Endothelial cell of umbilical vein (primary cell): ENCODE measurements around the gene SLC51B. TPM values are rescaled to one million over a fixed set of nuclear protein-coding genes. Genes with fewer than 3 reads are reported as not detected.

Experiments
- Bru-seq: library from RNA; stranded (reverse); fragments of 400-500 nt; gene quantifications from one replicate; lab custom pipeline; 2021; lab: Mats Ljungman, UMichigan
- BruChase-seq, 2 experiments: library from RNA; stranded (reverse); fragments of 400-500 nt; gene quantifications; one replicate each; lab custom pipeline; 2021; lab: Mats Ljungman, UMichigan
- BruUV-seq: library from RNA; stranded (reverse); fragments of 400-500 nt; replicated peaks from 2 replicates; lab custom pipeline; 2021; lab: Mats Ljungman, UMichigan
- CTCF ChIA-PET: fragments of 300-600, 350-600 bp; sonication (Branson Sonifier 250); formaldehyde crosslinking; loops from one replicate; lab custom pipeline; 2021; ENCODE audit warnings: antibody characterized with exemption, inconsistent platforms; lab: Charles Lee
- POLR2A ChIA-PET: fragments of 300-600, 350-600 bp; sonication (Branson Sonifier 250); formaldehyde crosslinking; loops from one replicate; lab custom pipeline; 2021; ENCODE audit warnings: antibody characterized with exemption, inconsistent platforms; lab: Charles Lee
- DNase-seq: peaks from one replicate; pipeline ENCODE4 v3.0.0-alpha.2; 2011; ENCODE audit warnings: low read depth, low spot score
- FAIRE-seq: peaks from 2 replicates; lab custom pipeline; 2011; peaks lifted over from hg19 to GRCh38; lab: Jason Lieb, UNC
- H2AFZ ChIP-seq: 2 replicates; pipeline ENCODE4 v1.6.0; 2012; ENCODE audit warnings: low read depth, low read length, control low read depth, inconsistent platforms
- H3K27ac ChIP-seq: 2 replicates; pipeline ENCODE4 v1.5.1; 2011; ENCODE audit warnings: low read depth, mild to moderate bottlenecking, control low read depth, low read length, moderate library complexity; ENCODE audit not compliant: insufficient read depth
- H3K27me3 ChIP-seq, 2 experiments: 2 replicates each; pipeline versions ENCODE4 v1.6.0 to v1.6.1; 2011; ENCODE audit warnings: low read length in 2 of 2, mixed read lengths in 1 of 2; ENCODE audit not compliant: control insufficient read depth in 2 of 2, insufficient read depth in 2 of 2
- H3K36me3 ChIP-seq, 2 experiments: 2 replicates in 1 of 2; 3 replicates in 1 of 2; pipeline ENCODE4 v1.5.1; 2011; ENCODE audit warnings: low read length in 2 of 2, mild to moderate bottlenecking in 1 of 2, moderate library complexity in 1 of 2; ENCODE audit not compliant: control insufficient read depth in 2 of 2, insufficient read depth in 2 of 2; ENCODE audit errors: extremely low read depth in 1 of 2
- H3K4me1 ChIP-seq: 3 replicates; pipeline ENCODE4 v1.5.1; 2011; ENCODE audit warnings: mild to moderate bottlenecking, low read length; ENCODE audit not compliant: control insufficient read depth, insufficient read depth; ENCODE audit errors: extremely low read depth
- H3K4me2 ChIP-seq: 2 replicates; pipeline ENCODE4 v1.6.1; 2011; ENCODE audit warnings: low read length, control low read depth, mixed read lengths; ENCODE audit not compliant: insufficient read depth
- H3K4me3 ChIP-seq, 3 experiments: fragments of 200-600 bp in 1 of 3; sonication (generic), shearing (Covaris generic) in 1 of 3; replicated peaks in 1 of 3; 2 replicates each; pipeline ENCODE4 v1.5.1; 2011 to 2016; ENCODE audit warnings: control low read depth in 3 of 3, low read length in 3 of 3, mild to moderate bottlenecking in 2 of 3, inconsistent platforms in 1 of 3, low read depth in 1 of 3, moderate library complexity in 1 of 3; ENCODE audit not compliant: insufficient read depth in 1 of 3
- H3K79me2 ChIP-seq: 2 replicates; pipeline ENCODE4 v1.6.0; 2012; ENCODE audit warnings: low read length, inconsistent platforms; ENCODE audit not compliant: control insufficient read depth, insufficient read depth
- H3K9ac ChIP-seq: replicated peaks from 2 replicates; pipeline ENCODE3; 2011; ENCODE audit warnings: low read length, control low read depth; ENCODE audit not compliant: insufficient read depth; ENCODE audit errors: extremely low read depth
- H3K9me1 ChIP-seq: replicated peaks from 3 replicates; pipeline ENCODE4 v1.6.0; 2011; ENCODE audit warnings: mild to moderate bottlenecking, low read length; ENCODE audit not compliant: control insufficient read depth, insufficient read depth; ENCODE audit errors: extremely low read depth
- H3K9me3 ChIP-seq: replicated peaks from 2 replicates; pipeline ENCODE4 v1.5.1; 2012; ENCODE audit warnings: low read length, inconsistent platforms; ENCODE audit not compliant: control insufficient read depth, insufficient read depth
- H4K20me1 ChIP-seq: replicated peaks from 2 replicates; pipeline ENCODE3; 2011; ENCODE audit warnings: mild to moderate bottlenecking, low read length; ENCODE audit not compliant: control insufficient read depth, insufficient read depth; ENCODE audit errors: extremely low read depth
- EZH2 ChIP-seq: IDR thresholded peaks from 2 replicates; pipeline ENCODE4 v1.6.1; 2012; ENCODE audit warnings: borderline replicate concordance, low read depth, mild to moderate bottlenecking, moderate library complexity, low read length, inconsistent platforms; ENCODE audit not compliant: severe bottlenecking
- FOS ChIP-seq: IDR thresholded peaks from 2 replicates; pipeline ENCODE4 v1.6.1; 2011; ENCODE audit warnings: mild to moderate bottlenecking, low read length, moderate library complexity, borderline replicate concordance; ENCODE audit not compliant: insufficient read depth
- GATA2 ChIP-seq: IDR thresholded peaks from 2 replicates; pipeline ENCODE4 v1.7.0; 2011; ENCODE audit warnings: low read depth, mild to moderate bottlenecking, moderate library complexity, mixed read lengths, low read length; ENCODE audit not compliant: insufficient read length, insufficient read depth
- MAX ChIP-seq: IDR thresholded peaks from 2 replicates; pipeline ENCODE4 v1.6.1; 2011; ENCODE audit not compliant: insufficient read depth, insufficient read length
- POLR2A ChIP-seq: IDR thresholded peaks from 2 replicates; pipeline ENCODE4 v1.6.1; 2012; ENCODE audit warnings: low read depth, mild to moderate bottlenecking, control low read depth, low read length
- POLR2AphosphoS5 ChIP-seq: IDR thresholded peaks from 2 replicates; pipeline ENCODE4 v1.6.1; 2012; ENCODE audit warnings: low read depth, mild to moderate bottlenecking, control low read depth, low read length, moderate library complexity; ENCODE audit not compliant: insufficient read depth
- dilution Hi-C: fragments of 300-500 bp; cut with MboI; formaldehyde crosslinking; loops from one replicate; pipeline ENCODE4 v1.15.0; 2019; ENCODE audit warnings: low sequenced_read_pairs; ENCODE audit not compliant: extremely low pct_ligation_motif_present
- intact Hi-C: fragments of 100-400 bp; cut with micrococcal nuclease; formaldehyde crosslinking; loops from one replicate; pipeline ENCODE4 v1.10.0; 2022
- long read RNA-seq: library from polyadenylated mRNA; stranded (forward); transcript quantifications from one replicate; pipeline ENCODE4 v2.0.0, GENCODE V29; 2021
- polyA minus RNA-seq, 3 experiments: library from RNA; depleted of rRNA, polyadenylated mRNA; stranded (reverse); fragments of >200 nt; gene quantifications; 1 replicate in 1 of 3; 2 replicates in 2 of 3; pipeline ENCODE4 v1.2.3, GENCODE V29; 2011
- polyA plus RNA-seq, 4 experiments: library from polyadenylated mRNA; depleted of rRNA in 3 of 4; stranded (reverse) in 3 of 4; unstranded in 1 of 4; fragments of >200 nt; gene quantifications; 2 replicates each; pipeline versions ENCODE4 v1.2.1 to v1.2.3, GENCODE V29; 2011 to 2012; ENCODE audit warnings: missing spikeins in 1 of 4
- total RNA-seq: library from RNA; stranded (reverse); gene quantifications from 2 replicates; pipeline ENCODE4 v1.2.3, GENCODE V29; 2021

SLC51B gene
- total RNA-seq, result not detected in 2 replicates
- not detected in 2 replicates for polyA plus RNA-seq
- polyA plus RNA-seq (2011; cell fraction: cytosol; rRNA removed), result not detected in 2 replicates
- polyA plus RNA-seq (2011; cell fraction: nucleus; rRNA removed), result not detected in 2 replicates
- not detected in 2 replicates for polyA plus RNA-seq (2012)
- polyA minus RNA-seq, result not detected in 2 replicates
- polyA minus RNA-seq (2011; cell fraction: cytosol; rRNA and poly(A)+ RNA removed), result not detected
- polyA minus RNA-seq (2011; cell fraction: nucleus; rRNA and poly(A)+ RNA removed), result not detected in 2 replicates
- Bru-seq, nascent RNA, result not detected
- BruChase-seq, experiment 1, labeled RNA remaining after a 6-hour chase, result not detected
- BruChase-seq, experiment 2, labeled RNA remaining after a 2-hour chase, result not detected
- long read RNA-seq, result 0 reads

DNA sequence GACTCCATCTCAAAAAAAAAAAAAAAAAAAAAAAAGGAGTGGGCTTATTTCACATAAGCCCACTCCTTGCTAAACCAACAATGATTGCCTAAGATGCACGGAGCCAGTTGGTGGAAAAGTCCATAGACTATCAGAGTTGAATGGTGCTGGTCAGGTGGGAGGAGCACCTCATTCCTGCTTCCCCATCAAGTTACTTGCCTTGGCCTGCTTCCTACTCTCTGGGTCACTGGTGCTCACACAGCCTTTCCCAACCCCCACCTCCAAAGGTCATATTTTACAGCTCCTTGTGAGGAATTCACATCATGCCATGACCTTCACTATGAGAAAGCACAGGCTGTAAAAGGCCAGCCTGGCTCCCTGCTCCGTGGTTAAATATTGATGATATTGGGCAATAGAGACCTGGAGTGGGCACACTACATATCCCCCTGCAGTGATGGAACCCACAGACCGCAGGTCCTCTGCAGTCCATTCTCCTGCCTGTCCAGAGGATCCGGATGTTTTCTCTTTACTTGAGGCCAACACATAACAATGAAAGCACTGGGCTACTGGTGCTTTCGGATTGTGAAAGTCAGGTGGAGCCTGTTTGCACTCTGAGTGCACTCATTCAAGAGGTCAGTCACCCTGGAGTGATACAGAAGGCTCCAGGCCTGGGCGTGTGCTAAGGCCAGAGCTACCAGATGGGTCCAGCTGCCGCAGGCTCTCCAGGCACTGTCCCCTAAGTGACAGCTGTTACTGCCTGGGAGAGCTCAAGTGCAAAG lies at the start of gene SLC51B:
TSS of gene SLC51B (plus strand) at position 664 of the 758 bp plus-strand sequence. CDS start 4,618 bp downstream, outside the sequence.
- no peak for TF ChIP-seq POLR2A
- TF ChIP-seq EZH2, result no peak
- TF ChIP-seq POLR2AphosphoS5, result no peak
- TF ChIP-seq MAX, result no peak
- TF ChIP-seq GATA2, result no peak
- no peak for TF ChIP-seq FOS
- no peaks in the 10 kb centered on the region for H3K9me1 ChIP-seq
- FAIRE-seq (no peak), DNase-seq (no peak)
- no peak within 1 kb of the TSS for H3K4me3 ChIP-seq
- no peak within 1 kb of the TSS for H3K27ac ChIP-seq
- no peaks in the 10 kb centered on the region for H4K20me1 ChIP-seq
- no peak within 1 kb of the TSS for H3K9ac ChIP-seq
- POLR2A ChIA-PET, result no interaction called here
- no peaks in the 10 kb centered on the region for H3K79me2 ChIP-seq
- no peaks in the 10 kb centered on the region for H3K9me3 ChIP-seq
- dilution Hi-C loops (no loop called here), intact Hi-C loops (no loop called here)
- H3K4me1 ChIP-seq, result peaks cover 5% of the 10 kb centered on the region
- H2AFZ ChIP-seq, result no peak within 1 kb of the TSS
- no peaks in the 10 kb centered on the region for H3K27me3 ChIP-seq
- H3K4me2 ChIP-seq, result no peak within 1 kb of the TSS
- CTCF ChIA-PET, result no interaction called here
- H3K36me3 ChIP-seq, result no peaks in the 10 kb centered on the region
- BruUV-seq, result no TSS peak
